Naive thymus-derived CD8-positive, alpha-beta T cell (primary cell): Measurements from ENCODE around the gene SUMO3. TPM values are rescaled to one million over a fixed set of nuclear protein-coding genes. Genes with fewer than 3 reads are reported as not detected.
"Not testable (repeated sequence)": the region's sequence is repeated elsewhere in the genome, so short reads cannot be mapped to it uniquely, and the experiment has no call there.

Source experiments
- ATAC-seq, 2 donors: fragments of 150-1000 bp; cut with Tn5 transposase in 1 of 2; sonication (Bioruptor Pico), chemical (Tn5 transposase) in 1 of 2; 1 replicate in 1 of 2; 2 replicates in 1 of 2; pipeline ENCODE4 v1.10.0; 2021; ENCODE audit warnings: mild to moderate bottlenecking in 2 of 2, moderate library complexity in 2 of 2
- POLR2A ChIA-PET: fragments of 350-600 bp; sonication (Branson Sonifier 250); formaldehyde crosslinking; loops from one replicate; lab custom pipeline; 2021; ENCODE audit warnings: antibody characterized with exemption; lab: Charles Lee
- DNase-seq, 10 donors: peaks; one replicate each; pipeline versions ENCODE4 v3.0.0 to v3.0.0-alpha.2; 2020 to 2022
- H3K27ac Mint-ChIP-seq, 10 donors: one replicate each; pipeline ENCODE4 v1.8.0; 2020 to 2022; ENCODE audit warnings: mild to moderate bottlenecking in 10 of 10, mixed read lengths in 10 of 10, moderate library complexity in 4 of 10, inconsistent platforms in 1 of 10
- H3K27me3 Mint-ChIP-seq, 5 donors: one replicate each; pipeline ENCODE4 v1.8.0; 2021 to 2022; ENCODE audit warnings: mixed read lengths in 5 of 5
- H3K36me3 Mint-ChIP-seq, 3 donors: one replicate each; pipeline ENCODE4 v1.8.0; 2020 to 2022; ENCODE audit warnings: mixed read lengths in 3 of 3, mild to moderate bottlenecking in 2 of 3, inconsistent platforms in 1 of 3
- H3K4me1 Mint-ChIP-seq, 4 donors: one replicate each; pipeline ENCODE4 v1.8.0; 2021 to 2022; ENCODE audit warnings: mixed read lengths in 4 of 4
- H3K4me3 Mint-ChIP-seq, 10 donors: one replicate each; pipeline ENCODE4 v1.8.0; 2020 to 2022; ENCODE audit warnings: mild to moderate bottlenecking in 10 of 10, mixed read lengths in 10 of 10, moderate library complexity in 6 of 10, inconsistent platforms in 1 of 10
- H3K9me3 Mint-ChIP-seq, 9 donors: one replicate each; pipeline ENCODE4 v1.8.0; 2020 to 2022; ENCODE audit warnings: mixed read lengths in 9 of 9, mild to moderate bottlenecking in 3 of 9, inconsistent platforms in 1 of 9, moderate library complexity in 1 of 9
- polyA plus RNA-seq, 3 donors: library from polyadenylated mRNA; unstranded; fragments of 300-500 nt; fragmentation: Illumina TruSeq; gene quantifications; one replicate each; pipeline ENCODE4 v1.2.3, GENCODE V29; 2021
- total RNA-seq, 8 experiments: library from RNA in 2 of 8; stranded (reverse) in 2 of 8; gene quantifications; one replicate each; pipeline ENCODE4 v1.2.3 and lab custom pipeline; 2021 to 2026

The SUMO3 gene
- total and polyA plus RNA-seq, 5 experiments from 2014 or later = 50.2 to 94.1 (median 82.8) TPM

- no peak for ATAC-seq
- H3K4me3 Mint-ChIP-seq = no peak overlapping the region
- H3K27me3 Mint-ChIP-seq = peaks cover 0 to 2% (median 0%) of the 10 kb centered on the region in 5 donors
- POLR2A ChIA-PET = no interaction called here
- DNase-seq = no peak
- H3K9me3 Mint-ChIP-seq = peaks cover 0 to 2% (median 0%) of the 10 kb centered on the region in 9 donors
- H3K36me3 Mint-ChIP-seq = no peaks in the 10 kb centered on the region
- H3K27ac Mint-ChIP-seq = no peak overlapping the region
- H3K4me1 Mint-ChIP-seq = peaks cover 5 to 14% (median 8%) of the 10 kb centered on the region in 4 donors
These were observed 17.2 kb upstream of the SUMO3 start for GRCh38 chr21:44834951-44835646.

GRCh38 chr21:44834231-44834950, 16.5 kb upstream of the SUMO3 start:
- H3K27me3 Mint-ChIP-seq = no peaks in the 10 kb centered on the region
- POLR2A ChIA-PET = no interaction called here
- ATAC-seq = no peak

GRCh38 chr21:44833663-44834062, 15.8 kb upstream of the SUMO3 start:
- POLR2A ChIA-PET = no interaction called here
- H3K9me3 Mint-ChIP-seq = peaks cover 0 to 2% (median 1%) of the 10 kb centered on the region in 9 donors
- ATAC-seq (no peak), DNase-seq (no peak)
- H3K27ac Mint-ChIP-seq = no peak overlapping the region
- peaks cover 5 to 24% (median 8%) of the 10 kb centered on the region in 4 donors for H3K4me1 Mint-ChIP-seq
- H3K36me3 Mint-ChIP-seq = peaks cover 0 to 1% (median 0%) of the 10 kb centered on the region in 3 donors
- H3K4me3 Mint-ChIP-seq = no peak overlapping the region
- H3K27me3 Mint-ChIP-seq = no peaks in the 10 kb centered on the region

More at GRCh38 chr21:44834231-44834950, 16.5 kb upstream of the SUMO3 start:
- Mint-ChIP-seq H3K4me1 (peaks cover 5 to 21% (median 8%) of the 10 kb centered on the region in 4 donors), H3K36me3 (no peaks in the 10 kb centered on the region), H3K27ac (peak overlapping the region in 1 of 10 donors; percentile 73), H3K4me3 (no peak overlapping the region), H3K9me3 (peaks cover 0 to 2% (median 0%) of the 10 kb centered on the region in 9 donors)
- no peak for DNase-seq

GRCh38 chr21:44832516-44833255, 14.8 kb upstream of the SUMO3 start:
- ATAC-seq, H3K27me3 Mint-ChIP-seq, POLR2A ChIA-PET, H3K4me3 Mint-ChIP-seq, DNase-seq: not testable (repeated sequence)
- H3K36me3 Mint-ChIP-seq = peaks cover 0 to 11% (median 8%) of the 10 kb centered on the region in 3 donors
- peaks cover 0 to 11% (median 10%) of the 10 kb centered on the region in 9 donors for H3K9me3 Mint-ChIP-seq
- H3K27ac Mint-ChIP-seq = peak overlapping the region in 1 of 10 donors; percentile 28
- peaks cover 5 to 24% (median 8%) of the 10 kb centered on the region in 4 donors for H3K4me1 Mint-ChIP-seq

- peaks cover 0 to 20% (median 14%) of the 10 kb centered on the region in 9 donors for H3K9me3 Mint-ChIP-seq
- POLR2A ChIA-PET = no interaction called here
- H3K4me3 Mint-ChIP-seq = peak overlapping the region in 4 of 10 donors; percentile 1 to 38 (median 11)
- no peaks in the 10 kb centered on the region for H3K27me3 Mint-ChIP-seq
- ATAC-seq (peak in 1 of 2 donors; percentile 44), DNase-seq (no peak)
- H3K36me3 Mint-ChIP-seq = peaks cover 0 to 18% (median 8%) of the 10 kb centered on the region in 3 donors
- peaks cover 5 to 24% (median 8%) of the 10 kb centered on the region in 4 donors for H3K4me1 Mint-ChIP-seq
- H3K27ac Mint-ChIP-seq = peak overlapping the region in 8 of 10 donors; percentile 63 to 87 (median 79)
These were observed 13.5 kb upstream of the SUMO3 start for GRCh38 chr21:44831227-44831860.

- no peak for ATAC-seq
- no peaks in the 10 kb centered on the region for H3K27me3 Mint-ChIP-seq
- peaks cover 0 to 20% (median 14%) of the 10 kb centered on the region in 9 donors for H3K9me3 Mint-ChIP-seq
- DNase-seq = no peak
- POLR2A ChIA-PET = interaction anchor here (0.7 kb wide), 1 partner anchor 9 kb away, joined by 3 read pairs; no protein-coding TSS in a partner anchor
- H3K4me1 Mint-ChIP-seq = peaks cover 5 to 24% (median 8%) of the 10 kb centered on the region in 4 donors
- H3K27ac Mint-ChIP-seq = peak overlapping the region in 3 of 10 donors; percentile 14 to 45 (median 43)
- H3K36me3 Mint-ChIP-seq = peaks cover 0 to 18% (median 8%) of the 10 kb centered on the region in 3 donors
- peak overlapping the region in 1 of 10 donors; percentile 12 for H3K4me3 Mint-ChIP-seq
These were observed 11.7 kb upstream of the SUMO3 start for GRCh38 chr21:44829507-44830092.

GRCh38 chr21:44828362-44829056, 10.6 kb upstream of the SUMO3 start:
- Mint-ChIP-seq H3K4me1 (peaks cover 7 to 24% (median 8%) of the 10 kb centered on the region in 4 donors), H3K9me3 (peaks cover 2 to 24% (median 18%) of the 10 kb centered on the region in 9 donors), H3K4me3 (no peak overlapping the region), H3K27me3 (peaks cover 0 to 1% (median 0%) of the 10 kb centered on the region in 5 donors), H3K36me3 (peaks cover 0 to 21% (median 8%) of the 10 kb centered on the region in 3 donors), H3K27ac (peak overlapping the region in 2 of 10 donors; percentile 35 to 41)
- POLR2A ChIA-PET = interaction anchor here (0.7 kb wide), 1 partner anchor 8 kb away, joined by 3 read pairs; no protein-coding TSS in a partner anchor
- DNase-seq (no peak), ATAC-seq (no peak)

GRCh38 chr21:44823179-44823660, 5.4 kb upstream of the SUMO3 start:
- ATAC-seq (no peak), DNase-seq (no peak)
- H3K4me1 Mint-ChIP-seq = peaks cover 0 to 4% (median under 1%) of the 10 kb centered on the region in 4 donors
- H3K36me3 Mint-ChIP-seq = peaks cover 0 to 18% (median 4%) of the 10 kb centered on the region in 3 donors
- peaks cover 0 to 1% (median 0%) of the 10 kb centered on the region in 5 donors for H3K27me3 Mint-ChIP-seq
- H3K27ac Mint-ChIP-seq = no peak overlapping the region
- H3K4me3 Mint-ChIP-seq = no peak overlapping the region
- H3K9me3 Mint-ChIP-seq = peaks cover 2 to 41% (median 27%) of the 10 kb centered on the region in 9 donors
- POLR2A ChIA-PET = interaction anchor here (0.6 to 1.4 kb wide), 3 partner anchors 44 to 117 kb away, joined by 3 read pairs; partner anchors contain the start of gene SLX9

GRCh38 chr21:44822484-44823178, 4.8 kb upstream of the SUMO3 start:
- ATAC-seq = no peak
- DNase-seq = no peak
- Mint-ChIP-seq H3K4me3 (no peak overlapping the region), H3K36me3 (peaks cover 0 to 13% (median 0%) of the 10 kb centered on the region in 3 donors), H3K9me3 (peaks cover 0 to 37% (median 25%) of the 10 kb centered on the region in 9 donors), H3K4me1 (peaks cover 0 to 4% (median under 1%) of the 10 kb centered on the region in 4 donors), H3K27ac (no peak overlapping the region), H3K27me3 (peaks cover 0 to 1% (median 0%) of the 10 kb centered on the region in 5 donors)
- POLR2A ChIA-PET = interaction anchor here (0.6 to 1.4 kb wide), 3 partner anchors 44 to 117 kb away, joined by 3 read pairs; partner anchors contain the start of gene SLX9

- Mint-ChIP-seq H3K4me3 (no peak overlapping the region), H3K4me1 (peaks cover 5 to 17% (median 7%) of the 10 kb centered on the region in 4 donors), H3K27ac (peak overlapping the region in 2 of 10 donors; percentile 24 to 51), H3K9me3 (peaks cover 0 to 32% (median 19%) of the 10 kb centered on the region in 9 donors), H3K36me3 (peaks cover 0 to 6% (median 0%) of the 10 kb centered on the region in 3 donors), H3K27me3 (peaks cover 0 to 1% (median 0%) of the 10 kb centered on the region in 5 donors)
- POLR2A ChIA-PET = interaction anchor here (0.8 to 4.1 kb wide), 3 partner anchors 8 to 111 kb away, joined by 3 to 20 read pairs (median 3); partner anchors contain the start of gene UBE2G2
- ATAC-seq (no peak), DNase-seq (no peak)
These were observed 3.0 kb upstream of the SUMO3 start for GRCh38 chr21:44820851-44821250.
